Measurements from ENCODE around the gene GYPA. TPM values are rescaled to one million over a fixed set of nuclear protein-coding genes. Genes with fewer than 3 reads are reported as not detected.
"Not testable (repeated sequence)": the region's sequence is repeated elsewhere in the genome, so short reads cannot be mapped to it uniquely, and the experiment has no call there.

GYPA gene
- polyA plus RNA-seq, 1 donor from 2014 or later = 1.1 TPM

- not testable (repeated sequence) for H3K9me3 ChIP-seq (ENCODE audit: low read length); H3K27me3 ChIP-seq (ENCODE audit: insufficient read depth, low read depth, low read length); H3K36me3 ChIP-seq (ENCODE audit: insufficient read depth, low read length); H3K4me3 ChIP-seq (ENCODE audit: low read length); H3F3A ChIP-seq (ENCODE audit: insufficient read depth, low read length, poor library complexity, severe bottlenecking); H3K9ac ChIP-seq (ENCODE audit: low read length); H3K79me2 ChIP-seq (replicated peaks; ENCODE audit: insufficient read depth, low read length); H3K27ac ChIP-seq (ENCODE audit: low read length); H2AFZ ChIP-seq (ENCODE audit: low read depth, low read length); H3K9me2 ChIP-seq (ENCODE audit: insufficient read depth, low read length); H4K20me1 ChIP-seq (ENCODE audit: insufficient read depth); H3K4me2 ChIP-seq (ENCODE audit: low read length)
Observed at GRCh38 chr4:144137137-144137931, 3.2 kb downstream of the GYPA start.

GRCh38 chr4:144136189-144136588 lies 4.3 kb downstream of the GYPA start:
- not testable (repeated sequence) for H3K4me3 ChIP-seq (ENCODE audit: low read length); H3K9me3 ChIP-seq (ENCODE audit: low read length); H3K79me2 ChIP-seq (replicated peaks; ENCODE audit: insufficient read depth, low read length); H2AFZ ChIP-seq (ENCODE audit: low read depth, low read length); H3K9me2 ChIP-seq (ENCODE audit: insufficient read depth, low read length); H3K36me3 ChIP-seq (ENCODE audit: insufficient read depth, low read length); H3K27ac ChIP-seq (ENCODE audit: low read length); H3F3A ChIP-seq (ENCODE audit: insufficient read depth, low read length, poor library complexity, severe bottlenecking); H3K4me2 ChIP-seq (ENCODE audit: low read length); H3K27me3 ChIP-seq (ENCODE audit: insufficient read depth, low read depth, low read length); H4K20me1 ChIP-seq (ENCODE audit: insufficient read depth); H3K9ac ChIP-seq (ENCODE audit: low read length)

- not testable (repeated sequence) for H3K9me2 ChIP-seq (ENCODE audit: insufficient read depth, low read length); H3K9me3 ChIP-seq (ENCODE audit: low read length); H3K27me3 ChIP-seq (ENCODE audit: insufficient read depth, low read depth, low read length); H3K36me3 ChIP-seq (ENCODE audit: insufficient read depth, low read length); H3K4me3 ChIP-seq (ENCODE audit: low read length); H3K4me2 ChIP-seq (ENCODE audit: low read length); H3K9ac ChIP-seq (ENCODE audit: low read length); H3K27ac ChIP-seq (ENCODE audit: low read length); H3K79me2 ChIP-seq (replicated peaks; ENCODE audit: insufficient read depth, low read length); H2AFZ ChIP-seq (ENCODE audit: low read depth, low read length); H3F3A ChIP-seq (ENCODE audit: insufficient read depth, low read length, poor library complexity, severe bottlenecking); H4K20me1 ChIP-seq (ENCODE audit: insufficient read depth)
Observed at GRCh38 chr4:144130167-144130566, 10.4 kb downstream of the GYPA start.

GRCh38 chr4:144129336-144129875 lies 11.1 kb downstream of the GYPA start:
- not testable (repeated sequence) for H3F3A ChIP-seq (ENCODE audit: insufficient read depth, low read length, poor library complexity, severe bottlenecking); H3K9me3 ChIP-seq (ENCODE audit: low read length); H3K79me2 ChIP-seq (replicated peaks; ENCODE audit: insufficient read depth, low read length); H3K9ac ChIP-seq (ENCODE audit: low read length); H3K4me2 ChIP-seq (ENCODE audit: low read length); H2AFZ ChIP-seq (ENCODE audit: low read depth, low read length); H3K4me3 ChIP-seq (ENCODE audit: low read length); H4K20me1 ChIP-seq (ENCODE audit: insufficient read depth); H3K36me3 ChIP-seq (ENCODE audit: insufficient read depth, low read length); H3K27me3 ChIP-seq (ENCODE audit: insufficient read depth, low read depth, low read length); H3K27ac ChIP-seq (ENCODE audit: low read length); H3K9me2 ChIP-seq (ENCODE audit: insufficient read depth, low read length)

- H3F3A ChIP-seq (ENCODE audit: insufficient read depth, low read length, poor library complexity, severe bottlenecking); H4K20me1 ChIP-seq (ENCODE audit: insufficient read depth): not testable (repeated sequence)
Observed at GRCh38 chr4:144128709-144129320, 11.7 kb downstream of the GYPA start.

GRCh38 chr4:144125109-144125508 lies 15.4 kb downstream of the GYPA start:
- H3K27me3 ChIP-seq (ENCODE audit: insufficient read depth, low read depth, low read length); H3K4me3 ChIP-seq (ENCODE audit: low read length); H3K4me2 ChIP-seq (ENCODE audit: low read length); H3K9ac ChIP-seq (ENCODE audit: low read length); H4K20me1 ChIP-seq (ENCODE audit: insufficient read depth); H3K36me3 ChIP-seq (ENCODE audit: insufficient read depth, low read length); H3K27ac ChIP-seq (ENCODE audit: low read length); H3K9me3 ChIP-seq (ENCODE audit: low read length); H3K79me2 ChIP-seq (replicated peaks; ENCODE audit: insufficient read depth, low read length); H3K9me2 ChIP-seq (ENCODE audit: insufficient read depth, low read length); H2AFZ ChIP-seq (ENCODE audit: low read depth, low read length); H3F3A ChIP-seq (ENCODE audit: insufficient read depth, low read length, poor library complexity, severe bottlenecking): not testable (repeated sequence)

More at GRCh38 chr4:144128709-144129320, 11.7 kb downstream of the GYPA start:
- H3K79me2 ChIP-seq (replicated peaks; ENCODE audit: insufficient read depth, low read length); H3K9me2 ChIP-seq (ENCODE audit: insufficient read depth, low read length); H3K9me3 ChIP-seq (ENCODE audit: low read length); H3K36me3 ChIP-seq (ENCODE audit: insufficient read depth, low read length); H2AFZ ChIP-seq (ENCODE audit: low read depth, low read length); H3K27ac ChIP-seq (ENCODE audit: low read length); H3K4me2 ChIP-seq (ENCODE audit: low read length); H3K4me3 ChIP-seq (ENCODE audit: low read length); H3K27me3 ChIP-seq (ENCODE audit: insufficient read depth, low read depth, low read length); H3K9ac ChIP-seq (ENCODE audit: low read length): not testable (repeated sequence)
